Medulla oblongata (tissue), 1 donor: ENCODE results near the gene ERGIC1.
"Not testable (repeated sequence)": the region's sequence is repeated elsewhere in the genome, so short reads cannot be mapped to it uniquely, and the experiment has no call there.

ENCODE experiments used
- DNase-seq: peaks from one replicate; pipeline ENCODE4 v3.0.0-alpha.2; 2015; ENCODE audit errors: extremely low spot score

ERGIC1 gene

DNA sequence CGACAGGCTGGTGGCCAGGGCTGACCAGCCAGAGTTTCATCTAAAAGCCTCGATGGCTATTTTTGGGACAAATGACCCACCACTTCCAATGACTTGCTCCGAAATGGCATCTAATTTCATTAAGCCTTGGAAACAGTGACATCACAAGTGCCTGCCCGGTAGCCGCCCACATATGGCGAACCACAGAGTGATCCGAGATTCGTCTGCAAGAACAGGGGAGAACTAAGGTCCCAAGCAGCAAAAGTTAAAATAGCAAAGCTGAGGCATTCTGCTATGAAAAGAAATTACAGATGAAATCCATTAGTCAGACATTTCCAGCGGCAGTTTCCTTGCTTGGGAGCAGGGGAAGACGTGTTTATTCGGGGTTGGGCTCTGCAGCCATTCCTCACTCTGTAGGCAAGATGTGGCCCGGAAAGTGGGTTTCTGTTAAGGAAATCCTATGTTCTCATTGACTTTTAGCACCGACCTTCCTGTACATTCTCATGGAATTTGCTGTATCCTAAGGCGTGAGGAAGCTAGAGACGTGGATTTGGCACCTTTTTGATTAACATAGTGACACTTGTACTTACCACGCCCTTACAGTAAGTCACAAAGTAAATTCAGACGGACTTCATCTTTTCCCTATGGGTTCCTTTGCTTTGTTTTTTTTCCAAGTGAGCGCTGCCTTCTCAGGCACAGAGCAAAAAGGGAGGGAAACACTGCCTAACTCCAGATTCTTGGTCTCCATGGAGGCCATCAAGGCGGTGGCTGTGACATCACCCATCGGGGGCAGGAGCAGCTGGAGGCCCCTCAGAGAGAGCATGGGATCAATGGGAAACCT, 45.1 kb downstream of the ERGIC1 start:
- no peak for DNase-seq

DNA sequence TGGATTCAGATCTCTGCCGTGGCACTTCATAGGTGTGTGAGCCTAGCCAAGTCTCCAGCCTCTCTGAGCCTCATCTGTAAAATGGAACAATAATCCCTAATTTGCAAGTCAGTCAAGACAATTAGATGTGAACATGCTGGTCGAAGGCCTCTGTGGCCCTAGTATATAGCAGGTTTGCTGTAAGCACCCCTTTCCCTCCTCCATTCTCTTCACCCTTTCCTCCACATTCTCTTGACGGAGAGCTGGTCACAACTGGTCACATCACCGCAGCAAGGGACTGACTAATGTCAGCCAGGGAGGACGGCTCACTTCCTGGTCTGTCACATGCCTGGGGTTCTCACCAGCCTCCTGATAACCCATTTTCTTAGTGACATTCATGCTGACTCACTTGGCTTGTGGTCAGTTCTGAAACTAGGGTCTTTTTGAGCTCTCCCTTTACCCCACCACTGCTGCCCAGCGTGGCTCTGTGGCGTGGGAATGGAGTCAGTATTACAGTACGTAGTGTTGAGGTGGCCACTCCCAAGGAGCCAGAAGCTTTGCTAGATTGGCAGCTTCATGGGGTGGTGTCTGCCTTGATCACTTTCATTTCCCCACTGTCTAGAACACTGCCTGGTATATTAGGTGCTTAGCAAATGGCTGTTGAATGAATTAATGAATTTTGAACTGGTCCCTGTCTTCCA, 47.8 kb downstream of the ERGIC1 start:
- DNase-seq, result no peak

DNA sequence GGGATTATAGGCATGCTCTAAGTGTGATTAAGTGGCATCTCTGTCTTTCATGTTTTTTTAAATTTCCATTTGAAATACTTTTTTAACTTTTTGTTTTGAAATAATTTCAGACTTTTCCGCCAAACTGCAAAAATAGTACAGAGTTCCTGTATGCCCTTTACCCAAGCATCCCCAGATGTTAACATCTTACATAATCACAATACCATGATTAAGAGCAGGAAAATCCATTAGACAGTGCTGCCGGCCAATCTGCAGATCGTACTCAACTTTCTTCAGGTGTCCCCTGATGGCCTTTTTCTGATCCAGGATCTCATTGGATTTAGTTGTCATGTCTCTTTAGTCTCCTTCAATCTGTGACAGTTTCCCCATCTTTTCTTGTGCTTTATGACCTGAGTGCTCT, 49.0 kb downstream of the ERGIC1 start:
- no peak for DNase-seq

DNA sequence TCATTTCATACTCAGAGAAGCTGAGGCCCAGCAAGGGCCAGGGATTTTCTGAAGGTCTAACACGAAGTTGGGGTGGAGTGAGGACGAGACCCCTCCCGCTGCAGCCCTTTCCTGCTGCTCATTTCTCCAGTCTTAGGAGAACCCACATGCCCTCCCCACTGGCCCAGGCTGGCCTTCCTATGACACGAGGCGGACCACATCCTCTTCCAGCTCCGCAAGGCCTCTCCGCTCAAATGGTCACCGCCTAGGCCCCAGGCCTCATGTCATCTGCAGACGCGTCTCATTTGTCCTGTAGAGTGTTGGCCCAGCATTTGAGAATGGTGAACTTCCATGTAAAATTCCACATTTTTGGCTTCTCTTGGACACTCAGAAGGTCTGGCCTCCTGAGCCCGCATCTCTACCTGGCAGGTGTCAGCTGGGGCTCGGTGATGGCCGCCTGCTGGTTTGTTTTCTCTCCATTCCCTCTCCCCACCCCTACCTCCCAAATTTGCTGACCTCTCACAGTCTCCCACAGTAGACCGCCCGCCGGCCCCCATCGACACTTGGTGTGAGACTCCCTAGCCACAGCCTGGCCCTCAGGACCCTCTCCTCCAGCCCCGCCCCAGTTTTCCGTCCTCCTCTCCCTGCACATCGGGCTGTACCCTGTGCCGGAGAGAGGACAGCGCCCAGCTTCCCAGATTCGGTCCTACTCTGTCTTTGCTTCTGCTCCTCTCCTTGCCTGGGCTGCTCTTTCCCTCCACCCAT, 51.7 kb downstream of the ERGIC1 start:
- no peak for DNase-seq

DNA sequence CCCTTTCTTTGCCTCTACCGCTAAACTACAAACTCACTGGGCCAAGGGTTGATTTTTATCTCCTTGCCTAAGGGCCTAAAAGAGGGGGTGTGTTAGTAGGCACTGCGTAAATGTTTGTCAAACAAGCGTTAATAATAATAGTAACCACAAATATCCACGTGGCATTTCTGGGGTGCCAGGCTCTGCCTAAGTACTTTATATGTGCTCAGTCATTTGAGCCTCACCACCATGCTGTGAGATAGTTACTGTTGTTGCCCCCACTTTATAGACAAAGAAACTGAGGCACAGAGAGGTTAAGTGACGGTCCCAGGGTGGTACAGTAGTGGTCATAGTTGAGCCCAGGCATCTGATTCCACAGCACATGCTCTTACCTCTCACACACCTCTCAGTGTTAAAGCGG, 52.4 kb downstream of the ERGIC1 start:
- DNase-seq, result no peak

DNA sequence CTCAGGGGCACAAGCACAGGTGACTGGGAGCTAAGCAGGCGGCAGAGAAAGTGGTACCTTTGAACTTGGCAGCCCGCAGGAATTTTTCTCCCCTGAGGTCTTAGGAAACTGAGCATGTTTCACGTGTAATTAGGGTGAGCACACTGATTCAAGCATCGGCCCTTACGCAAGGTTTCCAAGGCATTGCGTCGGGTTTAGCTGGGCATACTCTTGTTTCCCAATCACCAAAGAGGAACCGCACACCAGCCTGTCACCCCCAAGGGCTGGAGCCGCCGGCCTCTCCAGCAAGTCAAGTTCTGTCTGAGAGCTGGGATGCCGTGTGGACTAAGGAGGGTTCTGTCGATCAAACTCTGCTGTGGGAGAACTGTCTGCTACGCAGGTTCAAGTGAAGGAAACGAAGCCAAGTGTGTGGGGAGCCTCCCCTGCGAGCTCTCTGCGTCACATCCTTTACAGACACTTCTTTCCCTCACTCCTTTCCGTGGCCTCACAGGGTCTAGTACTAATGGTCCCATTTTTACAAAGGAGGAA, 53.0 kb downstream of the ERGIC1 start:
- peak; percentile 90 for DNase-seq

DNA sequence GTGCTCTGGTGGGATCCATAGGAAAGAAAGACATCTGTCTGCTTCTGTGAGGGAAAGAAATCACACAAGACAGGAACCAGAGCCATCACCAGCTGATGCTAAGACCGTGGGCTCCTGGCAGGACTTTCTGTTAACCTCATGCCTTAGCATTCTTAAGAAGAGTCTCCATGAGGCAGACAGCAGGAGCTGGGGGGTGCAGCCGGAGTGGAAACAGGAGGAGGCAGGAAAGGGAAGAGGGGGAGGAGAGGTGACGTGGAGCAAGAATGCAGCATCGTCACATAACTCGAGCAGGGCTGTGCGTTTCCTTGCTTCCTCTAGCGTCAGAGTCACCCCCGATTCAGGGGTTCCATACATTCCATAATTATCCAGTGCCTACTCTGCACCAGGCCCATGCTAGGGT, 53.6 kb downstream of the ERGIC1 start:
- no peak for DNase-seq

DNA sequence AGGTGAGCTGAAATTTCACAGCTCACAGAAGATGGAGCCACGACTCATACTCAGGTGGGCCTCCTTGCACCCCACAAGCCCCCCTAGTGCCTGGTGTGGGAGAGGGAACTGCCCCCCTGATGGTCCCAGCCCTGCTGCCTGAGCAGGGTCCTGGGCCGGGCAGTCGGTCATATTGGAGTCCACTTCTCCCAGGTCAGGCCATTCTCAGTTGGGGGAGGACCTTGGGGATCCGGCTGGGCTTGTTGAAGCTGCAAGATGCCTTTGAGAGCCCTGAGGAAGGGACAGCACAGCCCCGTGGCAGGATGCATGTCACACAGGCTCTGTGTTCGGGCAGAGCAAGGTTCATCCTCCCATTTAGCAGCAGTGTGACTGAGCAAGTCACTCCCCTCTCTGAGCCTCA, 56.6 kb downstream of the ERGIC1 start:
- DNase-seq, result no peak

DNA sequence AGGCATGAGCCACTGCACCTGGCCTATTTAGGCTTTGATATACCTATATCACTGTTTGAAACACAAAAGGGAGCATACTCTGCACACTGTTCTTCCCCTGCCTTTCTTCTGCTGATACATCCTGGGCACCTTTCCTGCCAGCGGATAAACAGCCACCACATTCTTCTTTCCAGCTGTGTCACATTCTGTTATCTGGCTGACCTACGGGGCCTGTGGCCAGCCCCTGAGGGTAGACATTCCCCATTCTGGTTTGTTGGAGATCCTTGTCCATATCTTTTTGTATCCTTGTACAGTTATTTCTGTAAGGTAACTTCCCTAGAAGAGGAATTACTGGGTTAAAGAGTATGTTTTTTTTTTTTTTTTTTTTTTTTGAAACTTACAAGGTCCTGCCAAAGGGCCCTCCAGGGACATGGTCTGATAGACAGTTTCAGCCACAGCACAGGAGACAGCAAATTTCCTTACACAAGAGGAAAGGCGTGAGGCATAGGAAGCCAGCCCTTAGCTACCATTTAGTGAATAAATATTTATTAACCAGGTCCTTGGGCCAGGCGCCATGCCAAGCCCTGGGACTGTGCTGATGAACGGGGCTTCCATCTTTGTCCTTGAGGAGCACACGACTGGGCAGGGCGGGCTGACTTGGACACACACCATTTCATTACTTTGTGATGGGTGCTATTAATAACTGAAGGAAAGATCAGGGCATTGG, 57.8 kb downstream of the ERGIC1 start:
- DNase-seq, result no peak

DNA sequence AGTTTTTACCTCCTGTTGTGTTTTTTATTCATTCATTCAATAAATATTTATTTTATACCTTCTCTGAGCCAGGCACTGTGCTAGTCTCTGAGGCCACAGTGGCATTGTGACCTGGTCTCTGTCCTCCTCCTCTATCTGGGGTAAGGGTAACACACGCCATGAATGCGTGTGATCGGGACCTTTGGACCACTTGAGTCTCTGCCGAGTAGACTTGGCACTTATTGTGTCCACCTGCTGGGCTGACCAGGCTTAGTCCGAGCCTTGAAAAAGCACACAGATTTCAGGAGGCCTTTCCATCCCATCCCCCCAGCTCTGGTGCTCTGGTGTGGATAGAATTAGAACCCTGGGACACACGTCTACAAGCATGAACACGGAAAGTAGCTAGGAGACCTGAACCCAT, 58.7 kb downstream of the ERGIC1 start:
- DNase-seq, result no peak

DNA sequence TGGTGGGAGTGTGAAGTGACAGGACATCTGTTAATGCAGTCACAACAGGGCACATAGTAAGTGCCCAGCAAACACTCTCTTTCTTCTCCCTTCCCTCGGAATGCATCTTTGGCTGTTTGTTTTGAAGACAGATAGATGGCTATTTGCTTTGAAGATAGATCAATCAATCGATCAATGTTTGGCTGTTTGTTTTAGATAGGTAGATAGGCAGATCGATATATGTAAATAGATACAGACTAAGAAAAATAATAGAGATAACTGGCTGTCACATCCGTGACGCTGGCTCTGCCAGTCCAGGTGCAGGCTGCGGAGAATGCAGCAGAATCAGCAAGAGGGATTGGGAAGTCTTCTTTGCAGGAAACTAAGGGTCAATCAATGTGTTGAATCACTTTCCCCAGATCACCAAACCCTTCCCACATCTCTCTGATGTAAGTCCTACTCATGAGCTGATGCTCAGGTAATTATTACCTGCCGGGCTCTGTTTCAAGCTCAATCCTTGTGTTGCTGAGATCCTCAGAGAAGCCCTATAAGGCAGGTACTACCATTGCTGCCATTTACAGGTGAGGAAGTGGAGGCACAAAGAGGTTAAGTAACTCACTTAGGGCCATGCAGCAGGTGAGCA, 60.8 kb downstream of the ERGIC1 start:
- DNase-seq, result no peak

DNA sequence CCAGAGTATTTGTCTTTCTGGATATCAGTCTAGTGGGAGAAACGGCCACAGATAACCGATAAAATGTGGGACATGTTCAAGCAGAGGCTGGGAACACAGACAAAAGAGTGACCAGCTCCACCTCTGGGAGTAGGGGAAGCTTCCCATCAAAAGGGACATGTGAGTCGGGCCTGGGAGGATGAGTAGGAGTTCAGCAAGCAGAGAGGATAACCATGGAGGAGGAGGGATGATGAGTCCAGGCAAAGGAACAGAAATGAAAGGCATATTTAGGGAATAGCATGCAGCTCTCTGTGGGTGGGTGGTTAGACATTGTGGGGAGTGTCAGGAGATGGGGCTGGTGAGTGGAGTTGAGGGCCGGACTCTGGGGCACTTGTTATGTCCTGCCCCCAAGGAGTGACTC, 61.5 kb downstream of the ERGIC1 start:
- no peak for DNase-seq

DNA sequence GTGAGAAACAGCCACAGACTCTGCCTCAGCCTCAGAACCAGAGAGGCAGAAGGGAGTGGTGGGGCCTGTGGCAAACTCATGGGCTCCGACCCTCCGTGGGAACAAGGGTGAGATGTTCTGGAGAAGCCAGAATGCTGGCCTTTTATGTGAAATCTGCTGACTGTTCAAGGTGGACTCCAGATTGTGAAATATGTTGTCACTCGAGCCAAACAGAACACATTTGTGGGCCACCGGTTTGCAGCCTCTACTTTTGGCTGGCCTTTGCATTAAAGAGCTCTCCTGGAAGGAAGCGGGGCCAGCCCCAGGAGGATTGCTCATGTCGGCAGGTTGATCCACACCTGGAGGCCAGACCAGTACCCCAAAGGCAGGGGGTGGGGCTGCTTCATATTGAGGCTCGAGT, 62.4 kb downstream of the ERGIC1 start:
- no peak for DNase-seq

DNA sequence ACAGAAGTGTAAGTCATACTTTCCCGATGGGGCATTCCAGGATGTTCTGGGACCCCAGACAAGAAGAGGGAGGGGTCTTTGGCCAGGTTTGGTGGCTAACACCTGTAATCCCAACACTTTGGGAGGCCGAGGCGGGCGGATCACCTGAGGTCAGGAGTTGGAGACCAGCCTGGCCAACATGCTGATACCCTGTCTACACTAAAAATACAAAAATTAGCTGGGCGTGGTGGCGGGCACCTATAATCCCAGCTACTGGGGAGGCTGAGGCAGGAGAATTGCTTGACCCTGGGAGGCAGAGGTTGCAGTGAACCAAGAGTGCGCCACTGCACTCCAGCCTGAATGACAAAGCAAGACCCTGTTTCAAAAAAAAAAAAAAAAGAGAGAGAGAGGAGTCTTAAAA, 63.0 kb downstream of the ERGIC1 start:
- not testable (repeated sequence) for DNase-seq

DNA sequence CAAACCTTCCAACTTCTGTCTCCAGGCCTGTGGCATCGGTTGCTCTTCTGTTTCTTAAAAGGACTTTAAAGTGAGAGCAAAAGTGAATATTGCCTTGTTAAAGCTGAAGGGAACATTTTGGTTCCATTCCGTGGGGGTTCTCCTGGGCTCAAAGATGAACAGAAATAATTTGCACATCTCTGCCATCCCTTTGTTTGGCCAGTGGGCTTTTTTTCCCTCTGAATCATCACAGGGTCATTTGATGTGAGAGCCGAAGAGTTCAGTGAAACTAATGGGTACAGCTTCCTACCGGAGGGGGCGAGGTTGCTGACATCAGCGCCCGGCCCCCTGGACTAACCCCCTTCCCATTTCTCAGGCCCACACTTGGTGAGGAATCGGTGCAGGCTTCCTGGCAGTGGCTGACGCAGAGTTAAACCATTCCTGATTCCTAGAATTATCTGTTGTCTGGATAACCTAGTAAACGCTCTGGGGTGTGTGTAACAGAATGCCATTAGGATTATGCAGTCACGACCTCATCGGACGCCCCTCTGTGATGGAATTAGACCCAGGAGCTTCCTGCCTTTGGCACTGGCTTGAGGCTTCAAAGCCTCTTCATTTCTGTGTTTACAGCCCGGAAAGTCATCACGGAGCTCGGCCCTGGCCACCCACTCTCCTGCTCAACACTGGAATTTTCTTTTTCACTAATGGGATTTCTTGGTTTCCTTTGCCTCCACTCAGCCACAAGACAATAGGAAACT, 63.6 kb downstream of the ERGIC1 start:
- no peak for DNase-seq

DNA sequence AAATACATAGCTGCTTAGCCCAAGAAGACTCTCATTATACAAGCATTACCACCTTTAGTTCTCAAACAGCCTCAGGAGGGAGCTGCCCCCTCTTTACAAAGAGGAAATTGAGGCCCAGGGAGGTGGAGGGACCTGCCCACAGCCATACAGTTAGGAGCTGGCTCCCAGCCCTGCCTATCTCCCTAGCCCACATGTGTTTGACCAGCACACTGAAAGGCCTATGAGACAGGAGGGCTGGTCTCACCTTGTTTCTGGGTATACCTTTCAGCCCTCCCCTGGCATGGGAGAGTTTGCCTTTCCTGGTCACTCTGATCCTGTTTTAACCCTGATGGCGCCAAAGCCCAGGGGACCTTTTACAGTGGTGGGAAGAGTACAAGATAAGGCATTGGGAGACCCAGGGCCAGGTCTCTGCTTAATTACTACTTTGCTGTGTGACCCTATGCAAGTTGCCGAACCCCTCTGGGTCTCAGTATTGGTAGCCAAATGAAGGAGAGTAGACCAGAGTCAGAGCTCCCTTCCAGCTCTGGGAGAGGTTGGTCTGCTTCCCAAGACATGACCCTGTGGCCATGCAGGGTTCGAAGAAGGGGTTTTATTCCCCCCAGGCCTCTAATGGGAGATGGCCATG, 64.3 kb downstream of the ERGIC1 start:
- DNase-seq, result no peak

DNA sequence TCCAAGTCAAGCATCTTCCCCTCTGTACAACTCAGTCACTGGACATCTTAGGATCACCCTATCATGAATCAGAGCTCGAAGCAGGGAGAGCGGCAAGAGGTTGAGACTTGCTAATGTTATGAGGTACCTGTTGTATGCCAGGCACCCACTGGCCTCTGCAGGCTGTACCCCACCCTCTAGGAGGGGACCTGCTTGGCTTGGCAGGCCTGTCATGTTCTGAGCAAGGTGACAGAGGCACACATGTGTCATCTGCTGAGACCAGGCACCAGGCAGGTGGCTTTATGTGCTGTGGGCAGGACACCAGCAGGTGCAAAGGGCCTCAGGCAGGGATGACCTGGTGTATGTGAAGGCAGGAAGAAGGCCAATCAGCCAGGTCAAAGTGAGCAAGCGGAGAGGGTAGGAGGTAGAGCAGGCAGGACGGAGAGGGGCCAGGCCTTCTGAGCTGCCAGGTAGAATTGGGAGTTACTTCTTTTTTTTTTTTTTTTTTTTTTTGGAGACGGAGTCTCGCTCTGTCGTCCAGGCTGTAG, 64.9 kb downstream of the ERGIC1 start:
- DNase-seq, result no peak

DNA sequence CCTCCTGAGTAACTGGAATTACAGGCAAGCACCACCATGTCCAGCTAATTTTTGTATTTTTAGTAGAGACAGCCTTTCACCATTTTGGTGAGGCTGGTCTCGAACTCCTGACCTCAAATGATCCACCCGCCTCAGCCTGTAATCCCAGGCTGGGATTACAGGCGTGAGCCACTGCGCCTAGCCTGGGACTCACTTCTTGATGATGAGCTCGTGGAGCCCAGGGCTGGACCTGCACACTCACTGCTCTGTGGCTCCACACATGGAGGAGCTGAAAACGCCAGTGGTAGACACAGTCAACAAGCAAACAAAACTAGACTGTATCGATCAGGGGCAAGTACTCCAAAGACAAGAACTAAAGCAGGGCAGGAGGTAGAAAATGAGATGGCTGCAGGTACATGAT, 65.4 kb downstream of the ERGIC1 start:
- no peak for DNase-seq

DNA sequence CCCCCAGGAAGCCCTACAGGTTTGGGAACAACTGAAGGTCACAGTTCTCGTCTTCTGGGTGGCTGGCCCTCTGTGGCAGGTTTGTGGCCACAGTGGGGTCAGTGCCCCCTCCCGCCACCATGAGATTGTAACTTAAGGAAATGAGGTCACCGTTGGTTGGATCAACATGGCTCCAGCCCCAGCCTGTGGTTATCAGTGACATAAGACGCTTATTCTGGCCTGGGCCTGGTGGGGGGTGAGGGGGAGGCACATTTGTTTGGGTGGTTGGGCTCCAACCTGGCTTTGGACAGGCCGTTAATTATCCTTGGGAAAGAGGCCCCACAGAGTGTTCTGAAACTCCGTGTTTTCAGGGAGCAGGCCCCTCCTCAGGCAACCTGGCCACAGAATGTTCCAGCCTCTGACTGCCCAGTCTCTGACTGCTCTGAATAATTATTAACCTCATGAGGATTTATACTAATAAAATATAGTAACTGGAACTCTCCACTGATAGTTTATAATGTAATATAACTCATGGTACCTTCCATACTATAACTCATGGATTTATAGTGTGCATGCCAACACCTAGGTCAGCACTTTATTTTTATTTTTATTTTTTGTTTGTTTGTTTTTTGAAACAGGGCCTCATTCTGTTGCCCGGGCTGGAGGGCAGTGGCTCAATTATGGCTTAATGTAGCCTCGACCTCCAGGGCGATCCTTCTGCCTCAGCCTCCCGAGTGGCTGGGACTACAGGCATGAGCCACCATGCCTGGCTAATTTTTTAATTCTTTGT, 67.1 kb downstream of the ERGIC1 start:
- peak; percentile 33 for DNase-seq
